DOHH2 (cell line): ENCODE data around the gene SIGLEC11.

Experiments
- H3F3A ChIP-seq: fragments of 200-600 bp; sonication (generic), shearing (Covaris generic); 2 replicates; pipeline ENCODE4 v1.6.0; 2016; ENCODE audit warnings: antibody characterized with exemption, mild to moderate bottlenecking; ENCODE audit not compliant: control insufficient read depth, insufficient read depth
- H3K27ac ChIP-seq: fragments of 200-600 bp; sonication (generic); 2 replicates; pipeline ENCODE4 v1.5.1; 2014; ENCODE audit warnings: low read depth, mild to moderate bottlenecking, low read length, moderate library complexity
- H3K27me3 ChIP-seq: fragments of 200-600 bp; sonication (generic); 2 replicates; pipeline ENCODE4 v1.6.1; 2014; ENCODE audit warnings: mild to moderate bottlenecking, low read length, mixed read lengths; ENCODE audit not compliant: control insufficient read depth
- H3K36me3 ChIP-seq: fragments of 200-600 bp; sonication (generic); 2 replicates; pipeline ENCODE4 v1.6.1; 2014; ENCODE audit warnings: mild to moderate bottlenecking, low read length, moderate library complexity, mixed read lengths; ENCODE audit not compliant: control insufficient read depth
- H3K4me1 ChIP-seq: fragments of 200-600 bp; sonication (generic); 2 replicates; pipeline ENCODE4 v1.6.1; 2014; ENCODE audit warnings: mild to moderate bottlenecking, low read length, mixed read lengths; ENCODE audit not compliant: control insufficient read depth
- H3K4me2 ChIP-seq: fragments of 200-600 bp; sonication (generic); 2 replicates; pipeline ENCODE4 v1.6.0; 2014; ENCODE audit warnings: mild to moderate bottlenecking, low read length, moderate library complexity
- H3K4me3 ChIP-seq: fragments of 200-600 bp; sonication (generic); 2 replicates; pipeline ENCODE4 v1.5.1; 2014; ENCODE audit warnings: mild to moderate bottlenecking, low read length, mixed read lengths
- H3K79me2 ChIP-seq: fragments of 200-600 bp; sonication (generic); 2 replicates; pipeline ENCODE4 v1.6.1; 2014; ENCODE audit warnings: mild to moderate bottlenecking, low read length, mixed read lengths; ENCODE audit not compliant: control insufficient read depth
- H3K9me2 ChIP-seq: fragments of 200-600 bp; sonication (generic); replicated peaks from 2 replicates; pipeline ENCODE4 v1.6.1; 2014; ENCODE audit warnings: mild to moderate bottlenecking, low read length, mixed read lengths; ENCODE audit not compliant: control insufficient read depth
- H3K9me3 ChIP-seq: fragments of 200-600 bp; sonication (generic); 2 replicates; pipeline ENCODE4 v1.6.1; 2014; ENCODE audit warnings: antibody characterized with exemption, low read length, mixed read lengths; ENCODE audit not compliant: control insufficient read depth, insufficient read depth
- H4K20me1 ChIP-seq: fragments of 200-600 bp; sonication (generic); 2 replicates; pipeline ENCODE4 v1.6.0; 2014; ENCODE audit warnings: low read depth, mild to moderate bottlenecking, antibody characterized with exemption, low read length, moderate library complexity; ENCODE audit not compliant: control insufficient read depth, insufficient read depth
- CTCF ChIP-seq: fragments of 200-600 bp; sonication (generic); IDR thresholded peaks from one replicate; pipeline ENCODE4 v1.5.1; 2014; ENCODE audit warnings: antibody characterized with exemption, mild to moderate bottlenecking, low read depth, low read length; ENCODE audit not compliant: poor library complexity, severe bottlenecking
- EZH2phosphoT487 ChIP-seq: fragments of 200-600 bp; sonication (generic); IDR thresholded peaks from 2 replicates; pipeline ENCODE4 v1.6.1; 2017; ENCODE audit warnings: borderline replicate concordance, mild to moderate bottlenecking, antibody characterized with exemption, low read length, moderate library complexity, mixed read lengths

The SIGLEC11 gene

GRCh38 chr19:50000038-50000840, 39.3 kb upstream of the SIGLEC11 start:
- Histone ChIP-seq H4K20me1 (no peaks in the 10 kb centered on the region), H3K4me3 (no peak overlapping the region), H3K4me2 (no peak overlapping the region), H3K36me3 (peaks cover 34% of the 10 kb centered on the region), H3K27me3 (no peaks in the 10 kb centered on the region), H3K79me2 (no peaks in the 10 kb centered on the region), H3K27ac (no peak overlapping the region), H3K9me2 (no peaks in the 10 kb centered on the region), H3K9me3 (no peaks in the 10 kb centered on the region), H3K4me1 (no peaks in the 10 kb centered on the region), H3F3A (no peaks in the 10 kb centered on the region)
- TF ChIP-seq EZH2phosphoT487 = no peak
- no peak for TF ChIP-seq CTCF

DNA sequence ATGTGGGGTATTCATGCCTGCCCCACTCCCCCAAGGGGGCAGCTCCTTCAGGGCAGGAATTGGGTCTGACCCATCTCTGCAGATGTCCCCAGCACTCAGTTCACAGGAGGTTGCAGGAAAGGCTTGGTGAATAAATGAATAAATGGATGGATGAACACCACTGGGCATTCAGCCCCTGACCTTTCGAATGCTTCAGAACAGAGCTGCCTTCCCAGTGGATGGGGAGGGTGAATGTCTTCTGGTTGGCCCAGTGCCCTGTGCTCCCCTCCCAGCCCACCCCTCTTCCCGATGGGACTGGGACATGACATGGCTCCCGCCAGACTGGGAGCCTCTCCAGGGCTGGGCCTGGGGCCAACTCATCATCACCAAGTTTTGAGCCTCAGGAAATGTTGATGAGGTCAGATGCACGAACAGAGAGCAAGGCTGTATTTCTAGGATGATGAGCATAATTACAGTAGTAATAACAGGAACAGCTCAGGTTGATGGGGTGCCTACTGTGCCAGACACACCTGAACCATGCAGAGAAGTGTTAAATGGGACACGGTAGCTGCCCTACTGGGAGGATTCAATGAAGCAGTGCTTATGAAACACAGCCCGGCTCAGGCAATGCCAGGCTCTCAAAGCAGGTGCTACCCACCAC, 38.5 kb upstream of the SIGLEC11 start:
- peaks cover 29% of the 10 kb centered on the region for H3K36me3 ChIP-seq
- H3K27me3 ChIP-seq = no peaks in the 10 kb centered on the region

GRCh38 chr19:49997709-49998108, 36.7 kb upstream of the SIGLEC11 start:
- Histone ChIP-seq H3K36me3 (peaks cover 22% of the 10 kb centered on the region), H3K79me2 (no peaks in the 10 kb centered on the region)

More for the DNA sequence above, 38.5 kb upstream of the SIGLEC11 start:
- H3F3A ChIP-seq = no peaks in the 10 kb centered on the region
- no peak for TF ChIP-seq EZH2phosphoT487
- no peak for TF ChIP-seq CTCF
- no peak overlapping the region for H3K4me2 ChIP-seq
- H3K9me3 ChIP-seq = no peaks in the 10 kb centered on the region
- no peaks in the 10 kb centered on the region for H3K79me2 ChIP-seq
- no peak overlapping the region for H3K4me3 ChIP-seq
- H4K20me1 ChIP-seq = no peaks in the 10 kb centered on the region
- H3K9me2 ChIP-seq = no peaks in the 10 kb centered on the region
- no peak overlapping the region for H3K27ac ChIP-seq
- no peaks in the 10 kb centered on the region for H3K4me1 ChIP-seq

More at GRCh38 chr19:49997709-49998108, 36.7 kb upstream of the SIGLEC11 start:
- no peak overlapping the region for H3K27ac ChIP-seq
- H3K27me3 ChIP-seq = no peaks in the 10 kb centered on the region
- H3K4me2 ChIP-seq = no peak overlapping the region
- H3K9me2 ChIP-seq = no peaks in the 10 kb centered on the region
- TF ChIP-seq EZH2phosphoT487 (no peak), CTCF (no peak)
- no peaks in the 10 kb centered on the region for H3K4me1 ChIP-seq
- no peaks in the 10 kb centered on the region for H3F3A ChIP-seq
- H3K4me3 ChIP-seq = no peak overlapping the region
- no peaks in the 10 kb centered on the region for H4K20me1 ChIP-seq
- no peaks in the 10 kb centered on the region for H3K9me3 ChIP-seq
